ENCODE data around the gene PRX. TPM values are rescaled to one million over a fixed set of nuclear protein-coding genes. Genes with fewer than 3 reads are reported as not detected.

The PRX gene
- total and polyA plus RNA-seq, 2 of the 13 experiments (the other 11 are each of a cell fraction or from before 2014, with no cell fraction given): 0.66 TPM

DNA sequence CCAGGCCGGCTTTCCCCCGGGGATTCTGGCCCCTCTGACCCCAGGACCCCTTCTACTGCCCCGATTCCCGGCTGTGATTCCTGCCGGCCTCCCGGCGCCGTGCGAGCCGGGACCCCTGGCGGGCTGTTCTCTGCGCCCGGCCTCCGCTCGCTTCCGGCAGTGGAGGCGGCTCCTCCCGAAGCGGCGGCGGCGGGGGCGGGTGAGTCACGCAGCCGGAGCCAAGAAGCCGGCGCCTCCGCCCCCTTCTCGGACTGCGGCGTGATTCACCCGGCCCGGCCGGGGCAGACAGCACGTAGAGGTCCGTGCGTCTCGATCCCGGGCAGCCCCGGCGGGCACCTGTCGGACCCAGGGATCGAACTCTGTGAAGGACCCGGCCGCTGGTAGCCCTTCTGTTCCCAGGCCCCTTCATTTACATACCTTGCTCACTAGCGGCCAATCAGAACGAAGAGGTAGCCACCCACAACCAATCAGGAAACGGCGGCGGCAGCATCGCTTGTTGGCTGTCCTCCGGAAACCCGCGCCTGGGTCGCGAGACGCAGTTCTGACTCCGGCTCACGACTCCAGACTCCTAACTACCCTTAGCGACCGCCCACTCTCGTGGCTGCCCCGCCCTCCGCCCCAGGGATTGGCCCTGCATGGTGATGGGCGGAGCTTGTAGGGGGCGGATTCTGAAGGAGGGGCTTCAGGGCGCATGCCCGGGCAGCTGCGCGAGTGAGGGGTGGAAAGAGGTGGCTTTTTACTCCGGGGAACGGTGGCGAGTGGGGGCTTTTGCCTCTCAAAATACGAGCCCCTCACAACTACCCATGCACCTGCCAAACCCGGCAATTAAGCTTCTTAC, 12.5 kb upstream of the PRX start, which contains the start of gene SERTAD1 (continued):
- TF ChIP-seq, protein P1, sequence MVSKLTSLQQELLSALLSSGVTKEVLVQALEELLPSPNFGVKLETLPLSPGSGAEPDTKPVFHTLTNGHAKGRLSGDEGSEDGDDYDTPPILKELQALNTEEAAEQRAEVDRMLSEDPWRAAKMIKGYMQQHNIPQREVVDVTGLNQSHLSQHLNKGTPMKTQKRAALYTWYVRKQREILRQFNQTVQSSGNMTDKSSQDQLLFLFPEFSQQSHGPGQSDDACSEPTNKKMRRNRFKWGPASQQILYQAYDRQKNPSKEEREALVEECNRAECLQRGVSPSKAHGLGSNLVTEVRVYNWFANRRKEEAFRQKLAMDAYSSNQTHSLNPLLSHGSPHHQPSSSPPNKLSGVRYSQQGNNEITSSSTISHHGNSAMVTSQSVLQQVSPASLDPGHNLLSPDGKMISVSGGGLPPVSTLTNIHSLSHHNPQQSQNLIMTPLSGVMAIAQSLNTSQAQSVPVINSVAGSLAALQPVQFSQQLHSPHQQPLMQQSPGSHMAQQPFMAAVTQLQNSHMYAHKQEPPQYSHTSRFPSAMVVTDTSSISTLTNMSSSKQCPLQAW (CRISPR knock-in tag; IDR thresholded peaks at IDR 0.05): peak; percentile 79; the same call in 1 of the 2 replicates
- peak; percentile 89; the same call in 1 of the 2 replicates for TF ChIP-seq ZNF790 (CRISPR knock-in tag; IDR thresholded peaks at IDR 0.05; ENCODE audit: borderline replicate concordance)
- TF ChIP-seq ZNF616 (CRISPR knock-in tag; IDR thresholded peaks at IDR 0.05; ENCODE audit: low read depth): peak; percentile 70; the same call in 1 of the 2 replicates
- TF ChIP-seq REPIN1 (CRISPR knock-in tag; IDR thresholded peaks at IDR 0.05; ENCODE audit: borderline replicate concordance, low read depth): no peak
- no peak for TF ChIP-seq FOXK2 (IDR thresholded peaks at IDR 0.05)
- no peak for TF ChIP-seq NCOA1 (CRISPR knock-in tag; IDR thresholded peaks at IDR 0.05)
- peak; percentile 99 for TF ChIP-seq NFYB (CRISPR knock-in tag; IDR thresholded peaks at IDR 0.05)
- no peak for TF ChIP-seq ZNF766 (CRISPR knock-in tag; IDR thresholded peaks at IDR 0.05; ENCODE audit: borderline replicate concordance)
- TF ChIP-seq ZNF747 (CRISPR knock-in tag; IDR thresholded peaks at IDR 0.05; ENCODE audit: borderline replicate concordance): 0 out of 2 replicates have a peak, but pooled peaks have one; percentile 36
- TF ChIP-seq AHR (CRISPR knock-in tag; IDR thresholded peaks at IDR 0.05): peak; percentile 14; the same call in 1 of the 2 replicates
- TF ChIP-seq FIP1L1 (IDR thresholded peaks at IDR 0.05; ENCODE audit: borderline replicate concordance, insufficient read depth, low read depth, low read length): peak; percentile 28; the same call in 1 of the 2 replicates
- TF ChIP-seq SIX1 (CRISPR knock-in tag; IDR thresholded peaks at IDR 0.05; ENCODE audit: borderline replicate concordance): no peak
- TF ChIP-seq ZSCAN29 (CRISPR knock-in tag; conservative IDR thresholded peaks at IDR 0.05): 0 out of 2 replicates have a peak, but pooled peaks have one; percentile 41
- TF ChIP-seq ZSCAN22 (CRISPR knock-in tag; IDR thresholded peaks at IDR 0.05): 0 out of 2 replicates have a peak, but pooled peaks have one; percentile 47
- TF ChIP-seq, protein P2, sequence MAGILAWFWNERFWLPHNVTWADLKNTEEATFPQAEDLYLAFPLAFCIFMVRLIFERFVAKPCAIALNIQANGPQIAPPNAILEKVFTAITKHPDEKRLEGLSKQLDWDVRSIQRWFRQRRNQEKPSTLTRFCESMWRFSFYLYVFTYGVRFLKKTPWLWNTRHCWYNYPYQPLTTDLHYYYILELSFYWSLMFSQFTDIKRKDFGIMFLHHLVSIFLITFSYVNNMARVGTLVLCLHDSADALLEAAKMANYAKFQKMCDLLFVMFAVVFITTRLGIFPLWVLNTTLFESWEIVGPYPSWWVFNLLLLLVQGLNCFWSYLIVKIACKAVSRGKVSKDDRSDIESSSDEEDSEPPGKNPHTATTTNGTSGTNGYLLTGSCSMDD (CRISPR knock-in tag; IDR thresholded peaks at IDR 0.05): no peak
- TF ChIP-seq, protein P3, sequence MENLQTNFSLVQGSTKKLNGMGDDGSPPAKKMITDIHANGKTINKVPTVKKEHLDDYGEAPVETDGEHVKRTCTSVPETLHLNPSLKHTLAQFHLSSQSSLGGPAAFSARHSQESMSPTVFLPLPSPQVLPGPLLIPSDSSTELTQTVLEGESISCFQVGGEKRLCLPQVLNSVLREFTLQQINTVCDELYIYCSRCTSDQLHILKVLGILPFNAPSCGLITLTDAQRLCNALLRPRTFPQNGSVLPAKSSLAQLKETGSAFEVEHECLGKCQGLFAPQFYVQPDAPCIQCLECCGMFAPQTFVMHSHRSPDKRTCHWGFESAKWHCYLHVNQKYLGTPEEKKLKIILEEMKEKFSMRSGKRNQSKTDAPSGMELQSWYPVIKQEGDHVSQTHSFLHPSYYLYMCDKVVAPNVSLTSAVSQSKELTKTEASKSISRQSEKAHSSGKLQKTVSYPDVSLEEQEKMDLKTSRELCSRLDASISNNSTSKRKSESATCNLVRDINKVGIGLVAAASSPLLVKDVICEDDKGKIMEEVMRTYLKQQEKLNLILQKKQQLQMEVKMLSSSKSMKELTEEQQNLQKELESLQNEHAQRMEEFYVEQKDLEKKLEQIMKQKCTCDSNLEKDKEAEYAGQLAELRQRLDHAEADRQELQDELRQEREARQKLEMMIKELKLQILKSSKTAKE (CRISPR knock-in tag; IDR thresholded peaks at IDR 0.05; ENCODE audit: borderline replicate concordance): no peak; the same call in 1 of the 2 replicates
- TF ChIP-seq, protein P4, sequence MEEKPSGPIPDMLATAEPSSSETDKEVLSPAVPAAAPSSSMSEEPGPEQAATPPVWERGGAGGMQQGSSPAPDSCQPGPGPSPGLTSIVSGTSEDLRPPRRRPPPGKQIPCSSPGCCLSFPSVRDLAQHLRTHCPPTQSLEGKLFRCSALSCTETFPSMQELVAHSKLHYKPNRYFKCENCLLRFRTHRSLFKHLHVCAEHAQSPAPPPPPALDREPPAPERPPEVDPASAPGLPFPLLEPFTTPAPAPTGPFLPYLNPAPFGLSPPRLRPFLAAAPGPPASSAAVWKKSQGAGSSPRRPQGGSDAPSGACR (CRISPR knock-in tag; IDR thresholded peaks at IDR 0.05): 0 out of 2 replicates have a peak, but pooled peaks have one; percentile 48
- TF ChIP-seq ZNF773 (CRISPR knock-in tag; IDR thresholded peaks at IDR 0.05; ENCODE audit: borderline replicate concordance): no peak
- TF ChIP-seq, protein P5, sequence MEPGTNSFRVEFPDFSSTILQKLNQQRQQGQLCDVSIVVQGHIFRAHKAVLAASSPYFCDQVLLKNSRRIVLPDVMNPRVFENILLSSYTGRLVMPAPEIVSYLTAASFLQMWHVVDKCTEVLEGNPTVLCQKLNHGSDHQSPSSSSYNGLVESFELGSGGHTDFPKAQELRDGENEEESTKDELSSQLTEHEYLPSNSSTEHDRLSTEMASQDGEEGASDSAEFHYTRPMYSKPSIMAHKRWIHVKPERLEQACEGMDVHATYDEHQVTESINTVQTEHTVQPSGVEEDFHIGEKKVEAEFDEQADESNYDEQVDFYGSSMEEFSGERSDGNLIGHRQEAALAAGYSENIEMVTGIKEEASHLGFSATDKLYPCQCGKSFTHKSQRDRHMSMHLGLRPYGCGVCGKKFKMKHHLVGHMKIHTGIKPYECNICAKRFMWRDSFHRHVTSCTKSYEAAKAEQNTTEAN (CRISPR knock-in tag; conservative IDR thresholded peaks at IDR 0.05): no peak

Data from HepG2 (cell line).